BLaER1 treated with 17β-estradiol and CSF1 and Interleukin-3, amounts not matched to agents 10 nM and 100 nM (cell line): ENCODE data around the gene FAM107B.

Source experiments
- H3K27ac ChIP-seq, 11 experiments: shearing (Covaris generic); formaldehyde crosslinking; 2 replicates each; pipeline ENCODE4 v1.8.1; 2022
- H3K27me3 ChIP-seq, 11 experiments: shearing (Covaris generic); formaldehyde crosslinking; 2 replicates each; pipeline ENCODE4 v1.8.1; 2022
- H3K36me3 ChIP-seq, 11 experiments: shearing (Covaris generic); formaldehyde crosslinking; 2 replicates each; pipeline ENCODE4 v1.8.1; 2022
- H3K4me1 ChIP-seq, 10 experiments: shearing (Covaris generic); formaldehyde crosslinking; 2 replicates each; pipeline ENCODE4 v1.8.1; 2022
- H3K4me2 ChIP-seq, 11 experiments: shearing (Covaris generic); formaldehyde crosslinking; 2 replicates each; pipeline ENCODE4 v1.8.1; 2022
- H3K4me3 ChIP-seq, 10 experiments: shearing (Covaris generic); formaldehyde crosslinking; 2 replicates each; pipeline ENCODE4 v1.8.1; 2022
- H3K9ac ChIP-seq, 11 experiments: shearing (Covaris generic); formaldehyde crosslinking; 2 replicates each; pipeline ENCODE4 v1.8.1; 2022
- H3K9me3 ChIP-seq, 11 experiments: shearing (Covaris generic); formaldehyde crosslinking; replicated peaks in 1 of 11; 2 replicates each; pipeline ENCODE4 v1.8.1; 2022
- H4K20me1 ChIP-seq, 11 experiments: shearing (Covaris generic); formaldehyde crosslinking; 2 replicates each; pipeline ENCODE4 v1.8.1; 2022
- Cebpa-rat ChIP-seq, 11 experiments: shearing (Covaris generic); IDR thresholded peaks; 2 replicates each; pipeline ENCODE4 v1.8.1; 2022

FAM107B gene

DNA sequence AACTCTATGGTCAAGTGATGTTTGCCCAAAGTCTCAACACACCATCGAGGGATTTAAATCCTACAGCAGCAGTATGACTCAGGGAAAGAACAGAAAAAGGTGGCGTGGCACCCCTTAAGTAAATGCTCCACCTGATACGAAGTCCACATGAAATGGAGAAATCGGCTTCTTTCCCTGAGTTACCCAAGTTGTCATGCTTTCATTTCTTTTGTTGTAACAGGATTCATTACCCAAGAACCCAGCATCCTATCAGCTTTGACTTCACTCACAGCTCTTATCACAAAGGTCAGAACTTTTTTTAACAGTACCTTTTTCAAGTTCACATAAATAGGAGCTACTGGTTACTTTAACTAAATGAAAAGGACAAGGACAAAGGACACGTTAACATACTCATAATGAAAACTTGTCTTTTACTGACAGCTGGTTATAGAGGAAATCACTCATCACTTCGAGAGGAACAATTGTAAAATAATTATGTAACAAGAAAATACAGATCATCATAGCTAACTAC lies 224.2 kb downstream of the FAM107B start:
- peak overlapping the region in 8 of 11 experiments; percentile 9 to 94 (median 44); a peak in 11 of 22 replicates for H3K27ac ChIP-seq
- peaks cover 0 to 100% (median 70%) of the 10 kb centered on the region in 11 experiments; a peak in 19 of 22 replicates for H4K20me1 ChIP-seq
- no peak overlapping the region; a peak in 1 of 22 replicates for H3K9ac ChIP-seq
- no peak overlapping the region for H3K4me3 ChIP-seq
- H3K36me3 ChIP-seq, result peaks cover 7 to 95% (median 83%) of the 10 kb centered on the region in 11 experiments; a peak in 21 of 22 replicates
- no peak for TF ChIP-seq Cebpa-rat (IDR thresholded peaks at IDR 0.05)
- H3K4me2 ChIP-seq, result peak overlapping the region in 8 of 11 experiments; percentile 0 to 97 (median 27); a peak in 11 of 22 replicates
- peaks cover 78 to 100% (median 97%) of the 10 kb centered on the region in 10 experiments for H3K4me1 ChIP-seq
- no peaks in the 10 kb centered on the region for H3K27me3 ChIP-seq
- no peaks in the 10 kb centered on the region for H3K9me3 ChIP-seq

DNA sequence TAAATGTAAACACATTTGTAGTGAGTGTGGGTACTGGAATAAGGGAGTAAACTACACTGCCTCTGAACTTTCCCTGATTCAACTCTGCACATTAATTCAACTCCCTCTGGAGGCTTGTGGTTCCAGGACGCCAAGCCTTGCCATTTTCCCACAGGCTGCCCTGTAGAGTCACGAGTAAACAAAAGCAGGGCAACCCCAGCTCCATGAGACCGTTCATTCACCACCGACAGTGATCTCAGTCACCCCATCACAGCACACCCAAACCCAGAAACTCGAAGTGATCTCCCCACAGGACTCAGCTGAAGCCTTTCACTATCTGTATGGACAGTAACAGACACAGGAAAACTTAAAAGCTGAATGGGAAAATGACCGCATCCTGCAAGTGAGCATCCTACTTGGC lies 225.2 kb downstream of the FAM107B start:
- H3K4me3 ChIP-seq, result no peak overlapping the region
- H3K27me3 ChIP-seq, result no peaks in the 10 kb centered on the region
- peaks cover 7 to 100% (median 93%) of the 10 kb centered on the region in 11 experiments; a peak in 21 of 22 replicates for H3K36me3 ChIP-seq
- no peak overlapping the region for H3K9ac ChIP-seq
- H3K4me2 ChIP-seq, result peak overlapping the region in 7 of 11 experiments; percentile 2 to 97 (median 38); a peak in 7 of 22 replicates
- peaks cover 77 to 100% (median 98%) of the 10 kb centered on the region in 10 experiments for H3K4me1 ChIP-seq
- no peaks in the 10 kb centered on the region for H3K9me3 ChIP-seq
- peaks cover 0 to 100% (median 75%) of the 10 kb centered on the region in 11 experiments; a peak in 19 of 22 replicates for H4K20me1 ChIP-seq
- TF ChIP-seq Cebpa-rat (IDR thresholded peaks at IDR 0.05), result no peak
- H3K27ac ChIP-seq, result peak overlapping the region in 7 of 11 experiments; percentile 1 to 94 (median 50); a peak in 11 of 22 replicates

DNA sequence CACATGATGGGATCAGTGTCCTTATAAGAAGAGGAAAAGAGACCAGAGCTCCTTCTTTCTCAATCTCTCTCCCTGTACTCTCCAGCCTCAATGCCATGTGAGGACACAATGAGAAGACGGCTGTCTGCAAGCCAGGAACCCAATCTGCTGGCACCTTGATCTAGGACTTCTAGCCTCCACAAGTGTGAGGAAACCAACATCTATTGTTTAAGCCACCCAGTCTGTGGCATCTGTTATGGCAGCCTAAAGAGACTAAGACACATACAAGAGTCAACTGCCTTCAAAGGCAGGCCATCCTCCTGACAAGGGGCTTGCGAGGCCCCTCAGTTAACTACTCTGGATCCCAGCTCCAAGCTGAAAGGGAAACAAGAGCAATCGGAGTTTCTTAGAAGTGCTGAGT lies 225.7 kb downstream of the FAM107B start:
- no peaks in the 10 kb centered on the region for H3K27me3 ChIP-seq
- peaks cover 7 to 100% (median 92%) of the 10 kb centered on the region in 11 experiments; a peak in 21 of 22 replicates for H3K36me3 ChIP-seq
- H3K27ac ChIP-seq, result peak overlapping the region in 7 of 11 experiments; percentile 1 to 94 (median 50); a peak in 8 of 22 replicates
- H3K4me3 ChIP-seq, result no peak overlapping the region
- peaks cover 77 to 100% (median 98%) of the 10 kb centered on the region in 10 experiments for H3K4me1 ChIP-seq
- H3K4me2 ChIP-seq, result peak overlapping the region in 5 of 11 experiments; percentile 11 to 97 (median 56); a peak in 7 of 22 replicates
- TF ChIP-seq Cebpa-rat (IDR thresholded peaks at IDR 0.05), result no peak
- peaks cover 0 to 100% (median 78%) of the 10 kb centered on the region in 11 experiments; a peak in 19 of 22 replicates for H4K20me1 ChIP-seq
- H3K9ac ChIP-seq, result no peak overlapping the region
- no peaks in the 10 kb centered on the region for H3K9me3 ChIP-seq

DNA sequence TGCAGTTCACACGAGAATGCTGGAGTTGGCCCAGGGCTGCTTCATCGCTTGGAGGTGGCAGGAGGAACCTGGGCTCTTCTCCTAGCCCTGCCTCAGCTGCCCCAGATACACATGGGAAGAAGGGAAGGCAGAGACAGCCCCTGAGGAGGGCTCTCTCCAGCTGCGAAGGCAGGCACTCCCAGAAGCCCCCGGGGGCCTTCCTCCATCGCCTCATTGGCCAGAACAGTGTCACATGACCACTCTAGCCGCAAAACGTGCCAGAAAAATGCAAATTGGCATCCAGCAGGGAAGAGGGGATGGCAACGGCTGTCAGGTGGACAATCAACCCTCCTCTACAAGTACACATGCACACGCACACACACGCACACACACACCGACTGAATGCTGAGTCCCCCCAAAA lies 226.2 kb downstream of the FAM107B start:
- Histone ChIP-seq H3K36me3 (peaks cover 7 to 99% (median 87%) of the 10 kb centered on the region in 11 experiments; a peak in 21 of 22 replicates), H3K9ac (peak overlapping the region in 1 of 11 experiments; percentile 2; a peak in 1 of 22 replicates), H3K4me2 (peak overlapping the region in 8 of 11 experiments; percentile 6 to 97 (median 40); a peak in 9 of 22 replicates), H3K27me3 (no peaks in the 10 kb centered on the region), H3K9me3 (no peaks in the 10 kb centered on the region), H3K4me1 (peaks cover 77 to 100% (median 98%) of the 10 kb centered on the region in 10 experiments), H4K20me1 (peaks cover 0 to 100% (median 78%) of the 10 kb centered on the region in 11 experiments; a peak in 19 of 22 replicates), H3K27ac (peak overlapping the region in 4 of 11 experiments; percentile 50 to 94 (median 72); a peak in 7 of 22 replicates), H3K4me3 (no peak overlapping the region)
- TF ChIP-seq Cebpa-rat (IDR thresholded peaks at IDR 0.05), result no peak

DNA sequence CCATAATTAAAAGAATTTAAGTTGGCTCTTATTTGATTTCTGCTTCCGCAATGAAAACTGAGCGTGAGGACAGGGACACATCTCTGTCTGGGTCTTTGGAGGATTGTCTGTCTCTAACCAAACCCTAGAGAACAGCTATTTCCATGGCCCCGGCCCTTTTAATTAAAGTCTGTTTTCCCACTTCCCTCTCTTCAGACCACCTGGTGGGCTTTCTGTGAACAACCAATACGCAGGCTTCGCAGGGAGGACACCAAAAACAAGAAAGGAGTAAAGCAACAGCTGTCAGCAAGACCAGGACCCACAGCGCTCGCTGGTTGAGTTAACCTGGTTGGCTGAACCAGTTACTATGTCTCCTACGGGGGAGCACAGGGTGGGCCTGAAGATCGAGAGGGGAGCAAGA lies 226.9 kb downstream of the FAM107B start:
- Histone ChIP-seq H3K4me2 (peak overlapping the region in 8 of 11 experiments; percentile 6 to 97 (median 40); a peak in 10 of 22 replicates), H3K27ac (peak overlapping the region in 5 of 11 experiments; percentile 8 to 88 (median 38); a peak in 10 of 22 replicates), H4K20me1 (peaks cover 0 to 100% (median 84%) of the 10 kb centered on the region in 11 experiments; a peak in 19 of 22 replicates), H3K4me3 (no peak overlapping the region), H3K27me3 (no peaks in the 10 kb centered on the region), H3K9ac (0 out of 22 replicates have a peak overlapping the region, but pooled peaks of 1 of the 11 experiments have one; percentile 2), H3K9me3 (no peaks in the 10 kb centered on the region), H3K4me1 (peaks cover 77 to 100% (median 98%) of the 10 kb centered on the region in 10 experiments), H3K36me3 (peaks cover 7 to 99% (median 86%) of the 10 kb centered on the region in 11 experiments; a peak in 21 of 22 replicates)
- no peak for TF ChIP-seq Cebpa-rat (IDR thresholded peaks at IDR 0.05)

DNA sequence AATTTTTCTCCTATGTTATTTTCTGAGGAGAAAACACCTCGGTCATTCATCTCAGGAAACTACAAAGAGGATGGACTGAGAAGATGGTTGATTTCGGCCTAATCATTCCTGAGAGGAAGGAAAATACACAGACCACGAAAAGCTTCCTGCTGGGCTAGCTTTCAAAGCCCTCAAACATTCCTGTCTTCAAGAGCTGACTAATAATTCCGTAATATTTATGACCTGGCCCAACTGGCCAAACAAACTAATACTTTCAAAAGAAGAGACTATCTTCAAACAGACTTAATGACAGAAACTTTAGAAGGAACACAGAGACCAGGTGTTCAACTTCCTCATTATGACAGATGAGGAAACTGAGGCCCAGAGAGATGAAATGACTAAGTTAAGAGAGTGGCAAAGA lies 228.9 kb downstream of the FAM107B start:
- H3K4me2 ChIP-seq, result peak overlapping the region; percentile 1 to 97 (median 55); a peak in 18 of 22 replicates
- TF ChIP-seq Cebpa-rat (IDR thresholded peaks at IDR 0.05), result no peak
- H3K4me3 ChIP-seq, result no peak overlapping the region
- H3K27ac ChIP-seq, result peak overlapping the region in 2 of 11 experiments; percentile 13 to 28; a peak in 4 of 22 replicates
- H3K36me3 ChIP-seq, result peaks cover 15 to 99% (median 87%) of the 10 kb centered on the region in 11 experiments; a peak in 21 of 22 replicates
- no peaks in the 10 kb centered on the region for H3K9me3 ChIP-seq
- no peak overlapping the region for H3K9ac ChIP-seq
- H3K4me1 ChIP-seq, result peaks cover 70 to 100% (median 82%) of the 10 kb centered on the region in 10 experiments
- H4K20me1 ChIP-seq, result peaks cover 0 to 100% (median 98%) of the 10 kb centered on the region in 11 experiments; a peak in 19 of 22 replicates
- no peaks in the 10 kb centered on the region for H3K27me3 ChIP-seq

DNA sequence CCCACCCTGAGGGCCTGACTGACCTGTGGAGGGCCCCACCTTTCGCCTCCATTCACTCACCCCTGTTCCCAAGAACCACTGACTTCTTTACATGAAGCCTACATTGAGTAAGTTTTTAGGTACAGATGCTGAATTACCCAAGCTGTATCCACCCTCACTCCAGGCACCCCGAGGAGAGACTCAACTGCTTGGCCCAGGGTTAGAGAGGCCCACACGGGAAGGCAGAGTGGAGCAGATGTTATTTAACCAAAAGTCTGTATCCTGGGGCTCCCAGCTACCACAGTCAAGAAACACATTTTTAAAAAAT lies 230.8 kb downstream of the FAM107B start:
- Histone ChIP-seq H3K36me3 (peaks cover 15 to 99% (median 87%) of the 10 kb centered on the region in 11 experiments; a peak in 21 of 22 replicates), H3K4me1 (peaks cover 61 to 95% (median 78%) of the 10 kb centered on the region in 10 experiments), H3K9me3 (no peaks in the 10 kb centered on the region), H3K27ac (peak overlapping the region in 10 of 11 experiments; percentile 41 to 66 (median 60); a peak in 20 of 22 replicates), H3K9ac (peak overlapping the region; percentile 2 to 78 (median 34); a peak in 13 of 22 replicates), H3K4me2 (peak overlapping the region; percentile 55 to 97 (median 66)), H4K20me1 (peaks cover 0 to 100% (median 100%) of the 10 kb centered on the region in 11 experiments; a peak in 19 of 22 replicates), H3K27me3 (no peaks in the 10 kb centered on the region), H3K4me3 (no peak overlapping the region; a peak in 1 of 20 replicates)
- no peak for TF ChIP-seq Cebpa-rat (IDR thresholded peaks at IDR 0.05)

DNA sequence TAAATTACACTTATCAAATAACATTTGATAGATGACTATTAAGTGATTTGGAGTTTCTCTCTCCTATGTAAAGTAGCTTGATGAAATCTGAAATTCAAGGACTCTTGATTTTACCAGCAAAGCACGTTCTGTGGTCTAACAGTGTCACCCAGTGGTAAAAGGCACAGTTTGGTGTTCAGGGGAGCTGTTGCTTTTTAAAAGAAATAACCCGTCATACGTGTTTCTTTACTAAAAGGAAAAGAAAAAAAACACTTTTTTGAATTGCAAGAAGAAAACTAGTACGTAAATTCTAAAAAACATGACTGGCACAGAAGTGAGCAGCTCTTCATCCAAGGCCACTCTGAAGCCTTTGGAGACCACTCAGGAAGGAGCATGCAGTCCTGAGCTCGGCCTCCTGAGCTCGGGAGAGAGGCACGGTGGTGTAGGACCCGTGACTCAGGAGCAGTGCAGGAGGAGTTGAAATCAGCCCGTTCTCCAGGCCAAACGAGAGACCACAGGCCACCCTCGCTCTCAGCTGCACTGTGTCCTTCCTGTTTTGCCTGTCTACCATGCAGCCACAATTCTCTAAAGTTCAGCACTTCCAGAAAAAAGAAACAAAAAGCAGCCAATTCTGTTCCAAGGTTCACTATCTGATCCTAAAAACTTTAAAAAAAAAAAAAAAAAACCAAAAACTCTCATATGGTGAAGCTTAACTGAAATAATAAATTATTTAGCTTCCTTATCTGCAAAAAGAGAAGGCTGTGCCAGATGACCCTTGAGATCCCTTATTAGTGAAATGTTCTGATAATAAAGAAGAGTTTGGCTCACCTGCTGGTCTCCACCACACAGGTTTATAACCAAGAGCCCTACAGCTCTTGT lies 231.4 kb downstream of the FAM107B start:
- TF ChIP-seq Cebpa-rat (IDR thresholded peaks at IDR 0.05), result no peak

More for the DNA sequence above, 231.4 kb downstream of the FAM107B start:
- peak overlapping the region; percentile 31 to 66 (median 60); a peak in 21 of 22 replicates for H3K27ac ChIP-seq
- H3K36me3 ChIP-seq, result peaks cover 14 to 99% (median 87%) of the 10 kb centered on the region in 11 experiments
- H3K4me3 ChIP-seq, result peak overlapping the region in 3 of 10 experiments; percentile 13 to 30 (median 29); a peak in 5 of 20 replicates
- peak overlapping the region; percentile 8 to 78 (median 38); a peak in 16 of 22 replicates for H3K9ac ChIP-seq
- H4K20me1 ChIP-seq, result peaks cover 0 to 100% (median 100%) of the 10 kb centered on the region in 11 experiments; a peak in 19 of 22 replicates
- peak overlapping the region; percentile 55 to 97 (median 66) for H3K4me2 ChIP-seq
- no peaks in the 10 kb centered on the region for H3K27me3 ChIP-seq
- H3K9me3 ChIP-seq, result no peaks in the 10 kb centered on the region
- H3K4me1 ChIP-seq, result peaks cover 55 to 89% (median 73%) of the 10 kb centered on the region in 10 experiments
